GM12864 (cell line): ENCODE results near the gene PRRC2C.

Source experiments
- DNase-seq: peaks from one replicate; pipeline ENCODE4 v3.0.0-alpha.2; 2011; ENCODE audit warnings: low read depth
- H3K4me3 ChIP-seq: 2 replicates; pipeline ENCODE4 v1.5.1; 2011; ENCODE audit warnings: mild to moderate bottlenecking, low read depth, low read length, control low read depth
- TF ChIP-seq, protein P1 (sequence below): IDR thresholded peaks from 2 replicates; pipeline ENCODE4 v1.5.1; 2011; ENCODE audit warnings: low read depth, mild to moderate bottlenecking, moderate library complexity, low read length, control low read depth, inconsistent platforms; ENCODE audit errors: missing control alignments

Gene PRRC2C

GRCh38 chr1:171627020-171627419 is 141.7 kb downstream of the PRRC2C start:
- no peak for DNase-seq
- TF ChIP-seq, protein P1, sequence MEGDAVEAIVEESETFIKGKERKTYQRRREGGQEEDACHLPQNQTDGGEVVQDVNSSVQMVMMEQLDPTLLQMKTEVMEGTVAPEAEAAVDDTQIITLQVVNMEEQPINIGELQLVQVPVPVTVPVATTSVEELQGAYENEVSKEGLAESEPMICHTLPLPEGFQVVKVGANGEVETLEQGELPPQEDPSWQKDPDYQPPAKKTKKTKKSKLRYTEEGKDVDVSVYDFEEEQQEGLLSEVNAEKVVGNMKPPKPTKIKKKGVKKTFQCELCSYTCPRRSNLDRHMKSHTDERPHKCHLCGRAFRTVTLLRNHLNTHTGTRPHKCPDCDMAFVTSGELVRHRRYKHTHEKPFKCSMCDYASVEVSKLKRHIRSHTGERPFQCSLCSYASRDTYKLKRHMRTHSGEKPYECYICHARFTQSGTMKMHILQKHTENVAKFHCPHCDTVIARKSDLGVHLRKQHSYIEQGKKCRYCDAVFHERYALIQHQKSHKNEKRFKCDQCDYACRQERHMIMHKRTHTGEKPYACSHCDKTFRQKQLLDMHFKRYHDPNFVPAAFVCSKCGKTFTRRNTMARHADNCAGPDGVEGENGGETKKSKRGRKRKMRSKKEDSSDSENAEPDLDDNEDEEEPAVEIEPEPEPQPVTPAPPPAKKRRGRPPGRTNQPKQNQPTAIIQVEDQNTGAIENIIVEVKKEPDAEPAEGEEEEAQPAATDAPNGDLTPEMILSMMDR: no peak
- H3K4me3 ChIP-seq: no peak overlapping the region

DNA sequence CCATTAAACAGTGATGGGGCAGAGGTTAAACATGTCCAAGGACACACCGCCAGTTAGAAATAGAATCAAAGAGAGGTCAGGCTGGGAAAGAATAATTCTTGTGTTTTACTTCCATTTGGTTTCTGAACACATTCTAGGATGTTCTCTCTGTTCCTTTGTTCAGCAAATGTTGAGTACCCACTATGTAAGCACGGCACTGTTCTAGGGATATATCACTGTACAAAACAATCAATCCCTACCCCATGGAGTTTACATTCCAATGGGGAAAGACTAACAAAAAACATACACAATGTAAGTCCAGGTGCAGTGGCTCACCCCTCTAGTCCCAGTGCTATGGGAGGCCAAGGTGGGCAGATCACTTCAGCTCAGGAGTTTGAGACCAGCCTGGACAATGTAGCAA is 142.9 kb downstream of the PRRC2C start:
- H3K4me3 ChIP-seq: no peak overlapping the region
- TF ChIP-seq, protein P1: no peak
- DNase-seq: no peak

GRCh38 chr1:171635661-171636060 is 150.3 kb downstream of the PRRC2C start:
- H3K4me3 ChIP-seq: no peak overlapping the region
- TF ChIP-seq, protein P1: no peak
- no peak for DNase-seq

DNA sequence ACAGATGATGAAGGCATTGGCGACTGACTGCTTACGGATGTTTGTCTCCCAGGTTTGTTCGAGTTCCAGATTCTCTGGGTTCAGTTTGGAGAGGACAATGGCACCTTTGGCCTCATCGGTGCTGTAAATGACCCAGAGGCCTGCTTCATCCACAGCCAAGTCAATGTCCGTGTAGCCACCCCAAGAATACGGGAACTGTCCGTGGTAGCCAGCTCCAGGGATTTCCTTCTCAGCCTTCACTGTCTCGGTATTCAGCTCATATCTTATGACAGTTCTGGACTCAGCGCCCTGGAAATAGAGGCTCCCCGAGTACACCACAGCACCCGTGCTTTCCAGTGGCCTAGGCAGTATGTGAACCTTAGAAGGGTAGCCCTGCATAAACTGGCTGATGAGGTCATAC is 150.8 kb downstream of the PRRC2C start:
- H3K4me3 ChIP-seq: no peak overlapping the region
- TF ChIP-seq, protein P1: no peak
- no peak for DNase-seq

- TF ChIP-seq, protein P1: no peak
- DNase-seq: no peak
- no peak overlapping the region for H3K4me3 ChIP-seq
Observed at GRCh38 chr1:171637928-171638576, 152.7 kb downstream of the PRRC2C start.

DNA sequence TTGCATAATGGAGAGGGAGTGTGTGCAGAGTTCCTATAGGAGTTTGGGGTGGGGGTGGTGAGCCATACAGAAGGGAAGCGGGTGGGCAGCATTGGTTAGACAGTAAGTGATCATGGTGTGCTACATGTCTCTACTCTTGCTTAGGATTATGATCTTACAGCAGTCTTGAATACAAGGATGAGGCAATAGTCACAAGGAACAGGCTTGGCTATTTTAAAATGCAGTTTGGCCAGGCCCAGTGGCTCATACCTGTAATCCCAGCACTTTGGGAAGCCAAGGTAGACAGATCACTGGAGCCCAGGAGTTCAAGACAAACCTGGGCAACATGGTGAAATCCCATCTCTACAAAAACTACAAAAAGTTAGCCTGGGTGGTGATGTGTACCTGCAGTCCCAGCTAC is 154.9 kb downstream of the PRRC2C start:
- TF ChIP-seq, protein P1: no peak
- DNase-seq: no peak
- no peak overlapping the region for H3K4me3 ChIP-seq

DNA sequence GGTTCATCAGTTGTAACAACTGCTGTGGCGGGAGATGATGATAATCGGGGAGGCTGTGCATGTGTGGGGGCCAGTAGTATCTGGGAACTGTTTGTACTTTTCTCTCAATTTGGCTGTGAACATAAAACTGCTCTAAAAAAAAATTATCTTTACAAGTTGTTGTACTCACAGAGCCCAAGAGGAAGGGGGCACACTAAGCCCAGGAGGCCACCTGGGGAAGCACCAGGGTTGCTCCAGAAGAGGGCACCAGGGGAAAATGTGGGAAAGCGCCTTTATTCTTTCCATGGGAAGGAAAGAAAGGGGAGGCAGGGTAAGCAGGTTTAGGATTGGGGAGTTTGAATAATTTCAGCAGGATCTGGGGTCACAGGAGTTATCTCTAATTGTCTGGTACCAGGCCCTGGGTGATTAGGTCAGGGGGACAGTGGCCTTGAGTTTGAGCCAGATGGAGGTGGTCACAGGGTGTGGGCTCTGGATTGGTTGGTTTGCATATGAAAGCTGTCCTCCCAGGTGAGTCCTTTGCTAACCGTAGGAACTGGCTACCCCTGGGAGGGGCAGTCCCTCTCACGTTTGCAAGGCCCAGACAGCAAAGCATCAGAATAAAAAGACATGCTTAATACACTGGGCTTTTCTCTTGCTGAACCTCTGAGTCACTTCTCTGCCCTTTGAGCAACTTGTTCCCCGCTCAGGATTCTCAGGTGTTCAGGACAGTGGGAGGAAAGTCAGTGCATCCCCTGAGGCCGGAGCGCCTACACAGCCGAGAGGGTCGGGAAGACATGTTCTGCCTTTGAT is 155.9 kb downstream of the PRRC2C start:
- no peak for DNase-seq
- H3K4me3 ChIP-seq: no peak overlapping the region

More for the DNA sequence above, 155.9 kb downstream of the PRRC2C start:
- TF ChIP-seq, protein P1: no peak
